ENCODE results near the gene GBX2. TPM values are rescaled to one million over a fixed set of nuclear protein-coding genes. Genes with fewer than 3 reads are reported as not detected.

Gene GBX2
- total RNA-seq, 4 donors from 2014 or later: not detected

- no peaks in the 10 kb centered on the region for H3K9me3 ChIP-seq
- DNase-seq (no peak), ATAC-seq (no peak)
- no peaks in the 10 kb centered on the region for H3K27me3 ChIP-seq
- in situ Hi-C loops (cut with MboI; ENCODE audit: low sequenced_read_pairs in 4 of 4): no loop called here
- no peak overlapping the region for H3K4me3 ChIP-seq
- intact Hi-C loops (cut with DNase I; ENCODE audit: low total_unique reads): no loop called here
- TF ChIP-seq POLR2A (IDR thresholded peaks at IDR 0.05): no peak
- no peak for TF ChIP-seq CTCF (IDR thresholded peaks at IDR 0.05 in 4 of 5, conservative IDR thresholded peaks at IDR 0.05 in 1 of 5)
- no peaks in the 10 kb centered on the region for H3K36me3 ChIP-seq
- no peak overlapping the region for H3K27ac ChIP-seq
- H3K4me1 ChIP-seq: no peaks in the 10 kb centered on the region
Measured at GRCh38 chr2:236117401-236117800, 50.8 kb downstream of the GBX2 start.

Other genes starting within 250 kb of the GBX2 start
- under 1 TPM in 2 of 4 donors, not detected in 2; 0.16 to 0.17 TPM for gene ASB18, start 96.0 kb upstream of the GBX2 start, total RNA-seq

Data from gastrocnemius medialis (tissue), 4 donors.